K562 (cell line): ENCODE results near the gene DGCR6L. TPM values are rescaled to one million over a fixed set of nuclear protein-coding genes. Genes with fewer than 3 reads are reported as not detected.
A peak's percentile ranks its signal among the peaks of the same experiment; 100 is the strongest.

ENCODE experiments used
- BRCA1 ChIP-seq, 2 experiments: fragments of 450-650 bp in 1 of 2; sonication (generic) in 1 of 2; formaldehyde crosslinking in 1 of 2; IDR thresholded peaks; 2 replicates each; pipeline versions ENCODE4 v1.5.0 to v1.6.1; 2017 to 2020; ENCODE audit warnings: mild to moderate bottlenecking in 1 of 2, missing genetic modification reagents in 1 of 2
- DDX20 ChIP-seq: fragments of 450-650 bp; IDR thresholded peaks from 2 replicates; pipeline ENCODE4 v1.6.1; 2016; ENCODE audit warnings: missing genetic modification characterization, low read depth, mild to moderate bottlenecking, missing compliant biosample characterization, moderate library complexity
- E2F4 ChIP-seq: sonication (generic); formaldehyde crosslinking; IDR thresholded peaks from 2 replicates; pipeline ENCODE4 v1.8.0; 2022; ENCODE audit warnings: mild to moderate bottlenecking, low read depth, missing genetic modification reagents
- HBP1 ChIP-seq: fragments of 450-650 bp; formaldehyde crosslinking; IDR thresholded peaks from 2 replicates; pipeline ENCODE4 v1.4.0; 2022; ENCODE audit warnings: missing genetic modification characterization
- IFI16 ChIP-seq: fragments of 250-450 bp; sonication (Bioruptor Pico); IDR thresholded peaks from 2 replicates; pipeline ENCODE4 v2.1.2; 2022; ENCODE audit warnings: mild to moderate bottlenecking, inconsistent platforms
- LCOR ChIP-seq: sonication (generic); formaldehyde crosslinking; IDR thresholded peaks from 2 replicates; pipeline ENCODE4 v1.8.0; 2022; ENCODE audit warnings: mild to moderate bottlenecking, missing genetic modification reagents
- NBN ChIP-seq: fragments of 450-650 bp; IDR thresholded peaks from 2 replicates; pipeline ENCODE4 v1.6.1; 2016; ENCODE audit warnings: low read depth, mild to moderate bottlenecking
- NCOR1 ChIP-seq: fragments of 450-650 bp; IDR thresholded peaks from 2 replicates; pipeline ENCODE4 v1.6.1; 2016; ENCODE audit warnings: mild to moderate bottlenecking, moderate library complexity
- NFIC ChIP-seq: fragments of 450-650 bp; IDR thresholded peaks from 2 replicates; pipeline ENCODE4 v1.6.1; 2017; ENCODE audit warnings: mild to moderate bottlenecking, inconsistent platforms
- PML ChIP-seq: IDR thresholded peaks from 2 replicates; pipeline ENCODE4 v1.6.1; 2012; ENCODE audit warnings: low read length, inconsistent platforms
- POLR3A ChIP-seq: IDR thresholded peaks from 2 replicates; pipeline ENCODE4 v1.6.1; 2011; ENCODE audit warnings: borderline replicate concordance, mild to moderate bottlenecking, moderate library complexity; ENCODE audit not compliant: insufficient read length, insufficient read depth; ENCODE audit errors: extremely low read depth
- PRPF4 ChIP-seq: fragments of 200-400 bp; formaldehyde crosslinking; IDR thresholded peaks from one replicate; pipeline ENCODE4 v1.6.1; 2017; ENCODE audit warnings: low read length, low read depth, mild to moderate bottlenecking; ENCODE audit not compliant: insufficient read depth, poor library complexity, severe bottlenecking
- TCF15 ChIP-seq: fragments of 250-450 bp; sonication (Bioruptor Pico); IDR thresholded peaks from 2 replicates; pipeline ENCODE4 v1.8.0; 2022; ENCODE audit warnings: moderate library complexity, mild to moderate bottlenecking, inconsistent platforms
- TEAD4 ChIP-seq, 2 experiments: sonication (generic) in 1 of 2; formaldehyde crosslinking in 1 of 2; IDR thresholded peaks; 2 replicates each; pipeline versions ENCODE4 v1.6.1 to v1.8.0; 2012 to 2022; ENCODE audit warnings: borderline replicate concordance in 1 of 2, inconsistent platforms in 1 of 2, low read length in 1 of 2, mild to moderate bottlenecking in 1 of 2, missing genetic modification reagents in 1 of 2
- ZNF165 ChIP-seq: fragments of 250-450 bp; sonication (Bioruptor Pico); IDR thresholded peaks from 2 replicates; pipeline ENCODE4 v1.4.0; 2020; ENCODE audit warnings: borderline replicate concordance
- ZNF277 ChIP-seq: fragments of 250-450 bp; sonication (Bioruptor Pico); IDR thresholded peaks from 2 replicates; pipeline ENCODE4 v1.8.0; 2022; ENCODE audit warnings: inconsistent platforms, mild to moderate bottlenecking, moderate library complexity, borderline replicate concordance
- ZNF444 ChIP-seq: fragments of 250-450 bp; sonication (Bioruptor Pico); IDR thresholded peaks from 2 replicates; pipeline ENCODE4 v1.4.0; 2020; ENCODE audit warnings: mild to moderate bottlenecking, moderate library complexity
- ZNF511 ChIP-seq: sonication (generic); formaldehyde crosslinking; IDR thresholded peaks from 2 replicates; pipeline ENCODE4 v1.8.0; 2022; ENCODE audit warnings: mild to moderate bottlenecking, missing genetic modification reagents
- ZNF512 ChIP-seq: IDR thresholded peaks from 2 replicates; pipeline ENCODE4 v1.6.1; 2016; ENCODE audit warnings: missing genetic modification characterization, missing compliant biosample characterization
- ZNF583 ChIP-seq: fragments of 250-450 bp; sonication (Bioruptor Pico); IDR thresholded peaks from 2 replicates; pipeline ENCODE4 v1.4.0; 2020
- polyA plus RNA-seq, 8 experiments: library from polyadenylated mRNA; depleted of rRNA in 4 of 8; stranded (reverse) in 5 of 8; unstranded in 3 of 8; fragments of >200 nt; fragmentation: Nextera tagmentation in 2 of 8; fragmentation: Illumina TruSeq in 1 of 8; extraction: Ambion mirVana in 2 of 8; extraction: Trizol in 1 of 8; gene quantifications; 2 replicates each; pipeline versions ENCODE4 v1.2.1 to v1.2.3, GENCODE V29; 2011 to 2014; ENCODE audit warnings: inconsistent platforms in 1 of 8, missing spikeins in 1 of 8
- total RNA-seq, 7 experiments: library from RNA; depleted of rRNA in 6 of 7; stranded (reverse); fragments of >200 nt in 6 of 7; fragmentation: Illumina TruSeq in 2 of 7; extraction: Trizol in 2 of 7; gene quantifications; 2 replicates each; pipeline versions ENCODE4 v1.2.1 to v1.2.3, GENCODE V29; 2011 to 2021; ENCODE audit warnings: low replicate concordance in 1 of 7

The DGCR6L gene
- total and polyA plus RNA-seq, 9 of the 15 experiments (the other 6 are each of a cell fraction or from before 2014, with no cell fraction given): 3.6 to 151 (median 51.0) TPM

- TF ChIP-seq ZNF277 (CRISPR knock-in tag) (peak; percentile 42; the same call in 1 of the 2 replicates), POLR3A (no peak), DDX20 (no peak), PRPF4 (no peak), ZNF583 (CRISPR knock-in tag) (no peak), HBP1 (CRISPR knock-in tag) (peak; percentile 51; the same call in 1 of the 2 replicates), LCOR (CRISPR knock-in tag) (no peak), E2F4 (CRISPR knock-in tag) (0 out of 2 replicates have a peak, but pooled peaks have one; percentile 54), ZNF165 (no peak), BRCA1 (IDR thresholded peaks at IDR 0.05) (no peak), BRCA1 (CRISPR knock-in tag; IDR thresholded peaks at IDR 0.05) (no peak), NCOR1 (no peak), ZNF511 (CRISPR knock-in tag) (no peak; the same call in 1 of the 2 replicates), NBN (no peak), ZNF512 (tag) (no peak), ZNF444 (CRISPR knock-in tag) (no peak), IFI16 (no peak), TCF15 (no peak), TEAD4 (IDR thresholded peaks at IDR 0.05; ENCODE audit: low read length) (no peak), TEAD4 (CRISPR knock-in tag; IDR thresholded peaks at IDR 0.05; ENCODE audit: borderline replicate concordance) (0 out of 2 replicates have a peak, but pooled peaks have one; percentile 40), PML (no peak), NFIC (no peak)
Measured at GRCh38 chr22:20302438-20303228, 17.2 kb downstream of the DGCR6L start (continued).
